Measurements from ENCODE around the gene UXS1.

DNA sequence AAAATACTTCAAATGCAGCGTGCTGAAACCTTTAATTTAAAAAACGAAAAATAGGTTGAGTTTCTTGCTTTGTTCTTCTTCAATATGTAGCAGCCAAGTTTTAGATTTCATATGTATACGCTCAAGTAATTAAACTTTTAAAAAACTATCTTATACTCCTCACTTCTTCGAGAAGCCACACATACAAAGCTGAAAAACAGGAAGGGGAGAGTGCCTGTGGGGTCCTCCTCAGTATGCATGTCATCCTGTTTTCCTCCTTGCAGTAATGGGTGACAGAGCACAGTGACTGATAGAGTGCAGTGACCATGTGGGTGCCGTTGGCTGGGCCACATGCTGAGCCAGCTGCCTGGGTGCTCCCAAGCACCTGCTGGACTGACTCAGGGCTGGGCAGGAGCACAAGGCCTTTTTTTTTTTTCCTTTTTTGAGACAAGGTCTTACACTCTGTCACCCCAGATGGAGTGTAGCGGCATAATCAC, 33.3 kb downstream of the UXS1 start:
- TF ChIP-seq, protein P1, sequence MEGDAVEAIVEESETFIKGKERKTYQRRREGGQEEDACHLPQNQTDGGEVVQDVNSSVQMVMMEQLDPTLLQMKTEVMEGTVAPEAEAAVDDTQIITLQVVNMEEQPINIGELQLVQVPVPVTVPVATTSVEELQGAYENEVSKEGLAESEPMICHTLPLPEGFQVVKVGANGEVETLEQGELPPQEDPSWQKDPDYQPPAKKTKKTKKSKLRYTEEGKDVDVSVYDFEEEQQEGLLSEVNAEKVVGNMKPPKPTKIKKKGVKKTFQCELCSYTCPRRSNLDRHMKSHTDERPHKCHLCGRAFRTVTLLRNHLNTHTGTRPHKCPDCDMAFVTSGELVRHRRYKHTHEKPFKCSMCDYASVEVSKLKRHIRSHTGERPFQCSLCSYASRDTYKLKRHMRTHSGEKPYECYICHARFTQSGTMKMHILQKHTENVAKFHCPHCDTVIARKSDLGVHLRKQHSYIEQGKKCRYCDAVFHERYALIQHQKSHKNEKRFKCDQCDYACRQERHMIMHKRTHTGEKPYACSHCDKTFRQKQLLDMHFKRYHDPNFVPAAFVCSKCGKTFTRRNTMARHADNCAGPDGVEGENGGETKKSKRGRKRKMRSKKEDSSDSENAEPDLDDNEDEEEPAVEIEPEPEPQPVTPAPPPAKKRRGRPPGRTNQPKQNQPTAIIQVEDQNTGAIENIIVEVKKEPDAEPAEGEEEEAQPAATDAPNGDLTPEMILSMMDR (IDR thresholded peaks at IDR 0.05) = no peak
- TF ChIP-seq EZH2 (IDR thresholded peaks at IDR 0.05; ENCODE audit: borderline replicate concordance, insufficient read depth, low read depth, low read length, poor library complexity, severe bottlenecking) = no peak
